ENCODE results near the gene ORC4. TPM values are rescaled to one million over a fixed set of nuclear protein-coding genes. Genes with fewer than 3 reads are reported as not detected.
A peak's percentile ranks its signal among the peaks of the same experiment; 100 is the strongest.

ORC4 gene
- total RNA-seq, 1 donor: 22.4 TPM

- Histone ChIP-seq H3K4me2 (ENCODE audit: insufficient read depth, low read length) (no peak overlapping the region), H4K20me1 (ENCODE audit: insufficient read depth, low read length) (peaks cover 7% of the 10 kb centered on the region), H3K27me3 (ENCODE audit: insufficient read depth, low read length) (no peaks in the 10 kb centered on the region), H3K27ac (ENCODE audit: low read depth, low read length) (no peak overlapping the region), H3K79me2 (ENCODE audit: insufficient read depth, low read length) (peaks cover 40% of the 10 kb centered on the region), H3K4me3 (ENCODE audit: insufficient read depth, low read length) (no peak overlapping the region), H3K4me1 (ENCODE audit: insufficient read depth, low read length) (no peaks in the 10 kb centered on the region), H3K36me3 (ENCODE audit: insufficient read depth, low read length) (no peaks in the 10 kb centered on the region), H3K9me3 (ENCODE audit: low read depth, low read length) (no peaks in the 10 kb centered on the region), H2AFZ (ENCODE audit: low read length) (no peak overlapping the region)
- no peak for DNase-seq (ENCODE audit: insufficient read length, low spot score, missing footprints)
- no peak for TF ChIP-seq CTCF (IDR thresholded peaks at IDR 0.05; ENCODE audit: extremely low read depth, low read depth, low read length)
Measured at GRCh38 chr2:147886136-147886535, 134.4 kb downstream of the ORC4 start.

DNA sequence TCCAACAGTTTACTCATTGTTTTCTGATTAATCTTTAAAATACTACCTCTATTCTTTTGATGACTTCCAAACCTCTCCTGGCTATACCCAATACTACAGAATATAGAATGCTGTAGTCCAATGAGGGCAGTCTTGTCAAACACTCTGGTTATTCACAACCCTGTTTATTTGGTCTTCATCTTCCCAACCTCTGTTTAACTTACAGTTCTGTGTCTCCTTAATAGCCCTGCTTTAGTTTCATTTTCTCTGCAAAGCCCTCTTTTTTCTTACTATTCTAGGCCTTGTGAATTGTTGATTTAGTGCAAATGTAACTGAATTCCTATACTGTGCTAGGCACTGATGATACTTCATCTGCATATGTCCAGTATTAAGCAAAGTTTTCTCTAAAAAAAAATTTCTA lies 135.7 kb downstream of the ORC4 start:
- peaks cover 7% of the 10 kb centered on the region for H4K20me1 ChIP-seq (ENCODE audit: insufficient read depth, low read length)
- H3K27me3 ChIP-seq (ENCODE audit: insufficient read depth, low read length): no peaks in the 10 kb centered on the region
- peak overlapping the region; percentile 11 for H3K4me2 ChIP-seq (ENCODE audit: insufficient read depth, low read length)
- H3K36me3 ChIP-seq (ENCODE audit: insufficient read depth, low read length): no peaks in the 10 kb centered on the region
- no peaks in the 10 kb centered on the region for H3K9me3 ChIP-seq (ENCODE audit: low read depth, low read length)
- TF ChIP-seq CTCF (IDR thresholded peaks at IDR 0.05; ENCODE audit: extremely low read depth, low read depth, low read length): no peak
- no peak overlapping the region for H3K4me3 ChIP-seq (ENCODE audit: insufficient read depth, low read length)
- H3K4me1 ChIP-seq (ENCODE audit: insufficient read depth, low read length): no peaks in the 10 kb centered on the region
- H2AFZ ChIP-seq (ENCODE audit: low read length): no peak overlapping the region
- no peak for DNase-seq (ENCODE audit: insufficient read length, low spot score, missing footprints)
- no peak overlapping the region for H3K27ac ChIP-seq (ENCODE audit: low read depth, low read length)
- H3K79me2 ChIP-seq (ENCODE audit: insufficient read depth, low read length): peaks cover 34% of the 10 kb centered on the region

DNA sequence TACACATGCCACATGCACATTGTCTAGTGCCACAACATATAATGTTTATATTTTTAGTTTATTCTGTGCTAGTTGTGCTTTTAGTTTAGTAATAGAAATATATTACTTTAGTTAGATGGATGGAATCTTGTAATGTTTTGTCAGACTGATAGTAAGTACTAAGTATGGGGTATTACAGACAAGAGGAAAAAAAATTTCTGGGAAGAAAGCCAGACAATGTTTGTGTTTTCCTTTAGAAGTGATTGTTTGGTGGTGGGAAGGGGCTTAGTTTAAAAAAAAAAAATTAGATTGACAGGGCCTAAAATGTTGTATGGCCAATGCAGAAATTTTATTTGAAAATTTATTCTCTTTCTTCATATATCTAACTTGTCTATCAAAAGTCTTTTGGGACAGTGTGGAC lies 137.9 kb downstream of the ORC4 start:
- Histone ChIP-seq H3K36me3 (ENCODE audit: insufficient read depth, low read length) (no peaks in the 10 kb centered on the region), H3K4me2 (ENCODE audit: insufficient read depth, low read length) (no peak overlapping the region), H2AFZ (ENCODE audit: low read length) (no peak overlapping the region), H3K4me1 (ENCODE audit: insufficient read depth, low read length) (no peaks in the 10 kb centered on the region), H3K27ac (ENCODE audit: low read depth, low read length) (no peak overlapping the region), H3K79me2 (ENCODE audit: insufficient read depth, low read length) (peaks cover 37% of the 10 kb centered on the region), H3K9me3 (ENCODE audit: low read depth, low read length) (no peaks in the 10 kb centered on the region), H4K20me1 (ENCODE audit: insufficient read depth, low read length) (peaks cover 8% of the 10 kb centered on the region), H3K27me3 (ENCODE audit: insufficient read depth, low read length) (no peaks in the 10 kb centered on the region), H3K4me3 (ENCODE audit: insufficient read depth, low read length) (no peak overlapping the region)
- no peak for TF ChIP-seq CTCF (IDR thresholded peaks at IDR 0.05; ENCODE audit: extremely low read depth, low read depth, low read length)
- no peak for DNase-seq (ENCODE audit: insufficient read length, low spot score, missing footprints)

Other genes with a start within 250 kb of the ORC4 start
- 36.8 and 39.4 TPM in 2 replicates for gene ACVR2A, start 175.7 kb downstream of the ORC4 start, total RNA-seq
- gene MBD5, start 354 bp upstream of the ORC4 start, total RNA-seq: 22.4 and 29.8 TPM in 2 replicates